ENCODE measurements around the gene TCF7L2.
A peak's percentile ranks its signal among the peaks of the same experiment; 100 is the strongest.

TCF7L2 gene

GRCh38 chr10:113019096-113019495 is 69.0 kb downstream of the TCF7L2 start:
- H3K27me3 ChIP-seq (ENCODE audit: control insufficient read depth in 1 of 2, insufficient read depth in 1 of 2, low read length in 2 of 2): no peaks in the 10 kb centered on the region
- H2BK15ac ChIP-seq (ENCODE audit: low read depth, poor library complexity, severe bottlenecking): no peak overlapping the region
- H3K23ac ChIP-seq (ENCODE audit: low read length in 2 of 2): no peak overlapping the region
- no peak overlapping the region for H4K8ac ChIP-seq (ENCODE audit: low read length)
- H3K9me3 ChIP-seq (ENCODE audit: control insufficient read depth, low read length): no peaks in the 10 kb centered on the region
- H3K4ac ChIP-seq (ENCODE audit: low read depth in 1 of 2, low read length in 2 of 2): no peak overlapping the region
- H2BK120ac ChIP-seq (ENCODE audit: low read depth, low read length): no peak overlapping the region
- no peak overlapping the region for H3K14ac ChIP-seq (ENCODE audit: low read length in 2 of 2)
- peak overlapping the region; percentile 40 for H4K91ac ChIP-seq (ENCODE audit: low read length)
- peaks cover 32% of the 10 kb centered on the region for H3K4me1 ChIP-seq (ENCODE audit: control insufficient read depth, insufficient read depth, low read depth, low read length)
- no peak for DNase-seq
- H3K36me3 ChIP-seq (ENCODE audit: control insufficient read depth in 1 of 2, insufficient read depth in 2 of 2, low read depth in 1 of 2, low read length in 2 of 2): peaks cover 0 to 11% of the 10 kb centered on the region in 2 experiments
- H2BK5ac ChIP-seq (ENCODE audit: low read depth, low read length, poor library complexity, severe bottlenecking): no peak overlapping the region
- H3K9ac ChIP-seq (ENCODE audit: low read length): no peak overlapping the region
- H3K4me2 ChIP-seq (ENCODE audit: low read length, poor library complexity, severe bottlenecking): no peak overlapping the region
- no peak overlapping the region for H3K4me3 ChIP-seq (ENCODE audit: insufficient read depth in 1 of 2, low read depth in 1 of 2, low read length in 2 of 2)
- H2AK5ac ChIP-seq (ENCODE audit: low read length, severe bottlenecking): no peak overlapping the region
- peak overlapping the region; percentile 35 to 48 for H3K18ac ChIP-seq (ENCODE audit: low read depth in 1 of 2, low read length in 2 of 2)
- no peak overlapping the region for H3K27ac ChIP-seq (ENCODE audit: low read length, poor library complexity, severe bottlenecking)
- H3K79me1 ChIP-seq (replicated peaks; ENCODE audit: low read length, poor library complexity, severe bottlenecking): peaks cover 21% of the 10 kb centered on the region
- no peak overlapping the region for H2BK12ac ChIP-seq (ENCODE audit: low read length in 2 of 2)
- WGBS: 68% methylated on average over 8 of the region's 8 CpGs
- no peak overlapping the region for H2AFZ ChIP-seq (ENCODE audit: low read depth, low read length)

DNA sequence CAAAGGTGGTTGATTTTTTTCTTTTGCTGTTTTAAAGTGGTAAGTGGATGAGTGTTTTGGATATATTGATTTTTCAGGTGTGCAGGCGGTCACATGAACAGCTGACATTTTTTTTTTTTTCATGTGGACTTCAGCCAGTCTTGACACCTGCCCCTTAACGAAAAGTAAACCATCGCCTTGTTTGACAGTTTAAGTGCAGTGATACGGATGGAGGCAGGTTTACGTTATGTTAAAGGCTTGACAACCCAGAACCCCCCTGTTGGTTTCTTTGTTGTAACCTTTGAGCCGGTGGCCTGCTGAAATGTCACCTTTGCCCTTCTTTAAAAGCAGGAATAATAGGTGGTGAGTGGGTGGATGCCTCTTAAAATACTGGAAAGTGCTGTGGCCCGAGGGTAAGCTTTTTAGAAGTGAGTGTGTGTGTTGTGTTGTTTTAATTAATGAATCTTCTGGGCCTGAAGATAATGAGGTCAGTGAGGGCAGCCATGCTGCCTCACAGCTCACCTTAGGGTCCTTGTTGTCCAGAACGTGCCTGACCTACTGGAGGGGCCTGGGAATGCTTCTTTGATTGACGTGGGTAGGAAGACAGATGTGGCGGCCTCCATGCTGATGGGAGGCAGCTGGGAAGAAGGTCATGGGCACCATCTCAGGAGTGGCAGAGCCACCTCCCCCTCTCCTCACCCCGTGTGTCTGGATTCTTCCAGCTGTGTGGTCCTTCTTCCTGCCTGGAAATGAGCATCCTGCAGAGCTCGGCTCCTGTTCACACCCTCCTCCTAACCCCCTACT is 69.8 kb downstream of the TCF7L2 start:
- no peak overlapping the region for H3K4me2 ChIP-seq (ENCODE audit: low read length, poor library complexity, severe bottlenecking)
- no peak overlapping the region for H3K9ac ChIP-seq (ENCODE audit: low read length)
- H3K36me3 ChIP-seq (ENCODE audit: control insufficient read depth in 1 of 2, insufficient read depth in 2 of 2, low read depth in 1 of 2, low read length in 2 of 2): peaks cover 0 to 11% of the 10 kb centered on the region in 2 experiments
- peaks cover 32% of the 10 kb centered on the region for H3K4me1 ChIP-seq (ENCODE audit: control insufficient read depth, insufficient read depth, low read depth, low read length)
- peak overlapping the region in 1 of 2 experiments; percentile 53 for H3K14ac ChIP-seq (ENCODE audit: low read length in 2 of 2)
- H2AK5ac ChIP-seq (ENCODE audit: low read length, severe bottlenecking): no peak overlapping the region
- H2BK5ac ChIP-seq (ENCODE audit: low read depth, low read length, poor library complexity, severe bottlenecking): no peak overlapping the region
- H3K18ac ChIP-seq (ENCODE audit: low read depth in 1 of 2, low read length in 2 of 2): peak overlapping the region; percentile 37 to 40
- H3K9me3 ChIP-seq (ENCODE audit: control insufficient read depth, low read length): no peaks in the 10 kb centered on the region
- H3K23ac ChIP-seq (ENCODE audit: low read length in 2 of 2): no peak overlapping the region
- H2AFZ ChIP-seq (ENCODE audit: low read depth, low read length): no peak overlapping the region
- no peak overlapping the region for H3K27ac ChIP-seq (ENCODE audit: low read length, poor library complexity, severe bottlenecking)
- peaks cover 19% of the 10 kb centered on the region for H3K79me1 ChIP-seq (replicated peaks; ENCODE audit: low read length, poor library complexity, severe bottlenecking)
- no peak for DNase-seq
- H3K4me3 ChIP-seq (ENCODE audit: insufficient read depth in 1 of 2, low read depth in 1 of 2, low read length in 2 of 2): no peak overlapping the region
- H3K27me3 ChIP-seq (ENCODE audit: control insufficient read depth in 1 of 2, insufficient read depth in 1 of 2, low read length in 2 of 2): no peaks in the 10 kb centered on the region
- no peak overlapping the region for H2BK15ac ChIP-seq (ENCODE audit: low read depth, poor library complexity, severe bottlenecking)
- H2BK120ac ChIP-seq (ENCODE audit: low read depth, low read length): no peak overlapping the region
- peak overlapping the region; percentile 83 for H4K91ac ChIP-seq (ENCODE audit: low read length)
- H3K4ac ChIP-seq (ENCODE audit: low read depth in 1 of 2, low read length in 2 of 2): no peak overlapping the region
- no peak overlapping the region for H4K8ac ChIP-seq (ENCODE audit: low read length)
- WGBS: 58% methylated on average over 11 of the region's 12 CpGs
- H2BK12ac ChIP-seq (ENCODE audit: low read length in 2 of 2): peak overlapping the region in 1 of 2 experiments; percentile 75

DNA sequence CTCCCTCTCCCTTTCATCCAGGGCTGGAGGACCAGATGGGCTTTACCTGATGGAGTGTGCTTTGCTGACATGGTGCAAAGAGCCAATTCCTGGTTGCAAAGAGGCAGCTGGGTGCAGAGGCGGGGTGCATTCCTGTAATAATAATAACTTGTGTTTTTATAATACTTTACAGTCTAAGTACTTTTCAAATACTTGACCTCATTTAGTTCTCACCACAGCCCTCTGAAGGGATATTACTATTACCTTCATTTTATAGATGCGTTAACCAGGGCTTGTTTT is 70.4 kb downstream of the TCF7L2 start:
- Histone ChIP-seq H3K27me3 (ENCODE audit: control insufficient read depth in 1 of 2, insufficient read depth in 1 of 2, low read length in 2 of 2) (no peaks in the 10 kb centered on the region), H3K4me1 (ENCODE audit: control insufficient read depth, insufficient read depth, low read depth, low read length) (peaks cover 28% of the 10 kb centered on the region), H2AK5ac (ENCODE audit: low read length, severe bottlenecking) (no peak overlapping the region), H3K36me3 (ENCODE audit: control insufficient read depth in 1 of 2, insufficient read depth in 2 of 2, low read depth in 1 of 2, low read length in 2 of 2) (peaks cover 0 to 13% of the 10 kb centered on the region in 2 experiments), H3K9ac (ENCODE audit: low read length) (no peak overlapping the region), H3K9me3 (ENCODE audit: control insufficient read depth, low read length) (no peaks in the 10 kb centered on the region), H2BK5ac (ENCODE audit: low read depth, low read length, poor library complexity, severe bottlenecking) (no peak overlapping the region), H2BK12ac (ENCODE audit: low read length in 2 of 2) (peak overlapping the region in 1 of 2 experiments; percentile 75), H2BK120ac (ENCODE audit: low read depth, low read length) (no peak overlapping the region), H3K4me2 (ENCODE audit: low read length, poor library complexity, severe bottlenecking) (no peak overlapping the region), H3K4ac (ENCODE audit: low read depth in 1 of 2, low read length in 2 of 2) (no peak overlapping the region), H2BK15ac (ENCODE audit: low read depth, poor library complexity, severe bottlenecking) (no peak overlapping the region), H2AFZ (ENCODE audit: low read depth, low read length) (no peak overlapping the region), H4K8ac (ENCODE audit: low read length) (no peak overlapping the region), H3K14ac (ENCODE audit: low read length in 2 of 2) (peak overlapping the region in 1 of 2 experiments; percentile 53), H3K27ac (ENCODE audit: low read length, poor library complexity, severe bottlenecking) (no peak overlapping the region), H4K91ac (ENCODE audit: low read length) (no peak overlapping the region), H3K23ac (ENCODE audit: low read length in 2 of 2) (no peak overlapping the region), H3K4me3 (ENCODE audit: insufficient read depth in 1 of 2, low read depth in 1 of 2, low read length in 2 of 2) (no peak overlapping the region), H3K18ac (ENCODE audit: low read depth in 1 of 2, low read length in 2 of 2) (peak overlapping the region in 1 of 2 experiments; percentile 37), H3K79me1 (replicated peaks; ENCODE audit: low read length, poor library complexity, severe bottlenecking) (peaks cover 19% of the 10 kb centered on the region)
- no peak for DNase-seq
- 100% methylated on average over 1 of the region's 2 CpGs for WGBS

DNA sequence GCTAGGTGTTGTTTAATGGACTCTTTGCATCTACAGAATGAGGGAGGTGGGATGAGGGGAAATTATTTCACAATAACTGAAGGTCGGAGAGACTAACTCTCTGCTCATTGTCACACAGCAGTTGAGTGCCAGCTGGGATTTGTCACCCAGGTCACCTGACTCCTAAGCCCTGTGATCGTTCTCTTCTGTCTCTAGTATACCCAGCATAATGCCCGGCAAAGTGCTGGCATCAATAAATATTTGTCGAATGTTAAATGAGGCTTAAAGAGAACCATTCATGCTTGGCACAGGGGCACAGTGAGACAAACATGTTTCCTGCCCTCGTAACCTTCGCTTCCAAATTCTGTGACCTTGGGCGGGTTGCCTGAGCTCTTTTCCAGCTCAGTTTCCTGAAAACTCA is 70.8 kb downstream of the TCF7L2 start:
- Histone ChIP-seq H3K9ac (ENCODE audit: low read length) (no peak overlapping the region), H2AFZ (ENCODE audit: low read depth, low read length) (no peak overlapping the region), H3K4me1 (ENCODE audit: control insufficient read depth, insufficient read depth, low read depth, low read length) (peaks cover 28% of the 10 kb centered on the region), H3K18ac (ENCODE audit: low read depth in 1 of 2, low read length in 2 of 2) (no peak overlapping the region), H3K27ac (ENCODE audit: low read length, poor library complexity, severe bottlenecking) (no peak overlapping the region), H3K36me3 (ENCODE audit: control insufficient read depth in 1 of 2, insufficient read depth in 2 of 2, low read depth in 1 of 2, low read length in 2 of 2) (peaks cover 0 to 13% of the 10 kb centered on the region in 2 experiments), H3K4me2 (ENCODE audit: low read length, poor library complexity, severe bottlenecking) (no peak overlapping the region), H2BK12ac (ENCODE audit: low read length in 2 of 2) (no peak overlapping the region), H4K8ac (ENCODE audit: low read length) (no peak overlapping the region), H3K4me3 (ENCODE audit: insufficient read depth in 1 of 2, low read depth in 1 of 2, low read length in 2 of 2) (no peak overlapping the region), H3K4ac (ENCODE audit: low read depth in 1 of 2, low read length in 2 of 2) (no peak overlapping the region), H3K23ac (ENCODE audit: low read length in 2 of 2) (peak overlapping the region in 1 of 2 experiments; percentile 27), H3K79me1 (replicated peaks; ENCODE audit: low read length, poor library complexity, severe bottlenecking) (peaks cover 16% of the 10 kb centered on the region), H2BK120ac (ENCODE audit: low read depth, low read length) (no peak overlapping the region), H2BK5ac (ENCODE audit: low read depth, low read length, poor library complexity, severe bottlenecking) (no peak overlapping the region), H3K27me3 (ENCODE audit: control insufficient read depth in 1 of 2, insufficient read depth in 1 of 2, low read length in 2 of 2) (no peaks in the 10 kb centered on the region), H3K14ac (ENCODE audit: low read length in 2 of 2) (no peak overlapping the region), H4K91ac (ENCODE audit: low read length) (no peak overlapping the region), H3K9me3 (ENCODE audit: control insufficient read depth, low read length) (no peaks in the 10 kb centered on the region), H2BK15ac (ENCODE audit: low read depth, poor library complexity, severe bottlenecking) (no peak overlapping the region), H2AK5ac (ENCODE audit: low read length, severe bottlenecking) (no peak overlapping the region)
- 82% methylated on average over 7 of the region's 7 CpGs for WGBS
- DNase-seq: peak; percentile 24
